ENCODE measurements around the gene ZSCAN5B.
"Not testable (repeated sequence)": the region's sequence is repeated elsewhere in the genome, so short reads cannot be mapped to it uniquely, and the experiment has no call there.

ZSCAN5B gene

DNA sequence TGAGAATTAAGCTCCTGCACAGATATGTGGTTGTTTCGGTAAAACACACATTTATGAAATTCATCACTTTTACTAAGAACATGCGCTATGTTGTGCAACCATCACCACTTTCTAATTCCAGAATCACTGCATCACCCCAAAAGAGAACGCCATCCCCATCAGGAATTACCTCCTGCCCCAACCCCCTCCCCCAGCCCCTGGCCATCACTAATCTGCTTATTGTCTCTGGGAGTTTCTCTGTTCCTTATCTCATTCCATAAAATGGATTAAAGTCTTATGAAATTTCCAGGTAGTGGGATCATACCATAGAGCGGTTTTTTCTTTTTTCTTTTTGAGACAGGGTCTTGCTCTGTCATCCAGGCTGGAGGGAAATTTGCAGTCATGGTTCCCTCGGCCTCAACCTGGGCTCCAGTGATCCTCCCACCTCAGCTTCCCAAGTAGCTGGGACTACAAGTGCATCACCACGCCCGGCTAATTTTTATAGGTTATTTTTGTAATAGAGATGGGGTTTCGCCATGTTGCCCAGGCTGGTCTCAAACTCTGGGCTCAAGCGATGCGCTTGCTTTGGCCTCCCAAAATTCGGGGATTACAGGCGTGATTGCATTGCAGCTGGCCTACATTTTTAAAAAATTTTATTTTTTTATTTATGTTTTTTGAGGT lies 3.5 kb downstream of the ZSCAN5B start:
- no peak overlapping the region for H3K4me3 ChIP-seq (ENCODE audit: low read depth, low read length)
- DNase-seq (ENCODE audit: low read depth): no peak
- TF ChIP-seq CTCF (IDR thresholded peaks at IDR 0.05; ENCODE audit: low read depth, low read length, missing control alignments): no peak

- no peak for TF ChIP-seq CTCF (IDR thresholded peaks at IDR 0.05; ENCODE audit: low read depth, low read length, missing control alignments)
These were observed 5.9 kb downstream of the ZSCAN5B start for GRCh38 chr19:56191711-56192110.

DNA sequence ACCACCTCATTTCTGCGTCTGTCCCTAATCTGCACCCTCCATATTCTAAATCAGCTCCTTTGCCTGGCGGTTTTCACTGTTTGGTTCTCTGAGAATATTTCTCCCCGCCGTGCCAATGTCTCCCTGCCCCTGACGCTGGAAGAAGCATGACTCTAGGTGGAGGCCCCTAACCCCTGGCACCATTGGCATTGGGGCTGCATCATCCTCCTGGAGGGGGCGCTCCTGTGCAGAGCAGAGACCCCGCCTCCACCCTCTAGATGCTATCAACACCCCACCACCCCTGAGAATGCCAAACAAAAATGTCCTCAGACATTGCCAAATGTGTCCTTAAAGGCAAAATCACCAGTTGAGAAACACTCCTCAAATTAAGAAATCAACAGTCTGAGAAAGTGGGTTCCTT lies 6.5 kb downstream of the ZSCAN5B start:
- DNase-seq (ENCODE audit: low read depth): no peak
- no peak for TF ChIP-seq CTCF (IDR thresholded peaks at IDR 0.05; ENCODE audit: low read depth, low read length, missing control alignments)
- H3K4me3 ChIP-seq (ENCODE audit: low read depth, low read length): no peak overlapping the region

More at GRCh38 chr19:56191711-56192110, 5.9 kb downstream of the ZSCAN5B start:
- H3K4me3 ChIP-seq (ENCODE audit: low read depth, low read length): no peak overlapping the region
- DNase-seq (ENCODE audit: low read depth): no peak

- DNase-seq (ENCODE audit: low read depth): no peak
- TF ChIP-seq CTCF (IDR thresholded peaks at IDR 0.05; ENCODE audit: low read depth, low read length, missing control alignments): peak; percentile 34
- no peak overlapping the region for H3K4me3 ChIP-seq (ENCODE audit: low read depth, low read length)
These were observed 7.8 kb downstream of the ZSCAN5B start for GRCh38 chr19:56189785-56190184.

- no peak for TF ChIP-seq CTCF (IDR thresholded peaks at IDR 0.05; ENCODE audit: low read depth, low read length, missing control alignments)
- no peak overlapping the region for H3K4me3 ChIP-seq (ENCODE audit: low read depth, low read length)
- DNase-seq (ENCODE audit: low read depth): no peak
These were observed 19.9 kb downstream of the ZSCAN5B start for GRCh38 chr19:56177564-56178243.

DNA sequence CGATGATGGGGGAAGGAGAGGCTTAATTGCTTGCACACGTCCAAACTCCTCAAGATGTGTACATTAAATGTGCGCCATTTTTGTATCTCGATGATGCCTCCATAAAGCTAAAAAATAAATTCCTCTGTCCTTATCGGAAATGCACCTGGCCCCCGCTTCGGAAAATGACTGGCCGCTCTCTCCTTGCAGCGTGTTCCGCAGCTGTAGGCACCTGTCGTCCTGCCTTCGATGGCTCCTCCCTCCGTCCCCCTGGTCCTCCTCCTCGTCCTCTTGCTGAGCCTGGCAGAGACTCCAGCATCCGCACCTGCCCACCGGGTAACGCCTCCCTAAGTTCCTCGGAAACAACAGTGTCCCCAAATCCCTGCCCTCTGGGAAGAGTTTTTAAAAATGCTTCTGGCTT lies 20.7 kb downstream of the ZSCAN5B start:
- no peak for DNase-seq (ENCODE audit: low read depth)
- H3K4me3 ChIP-seq (ENCODE audit: low read depth, low read length): no peak overlapping the region
- no peak for TF ChIP-seq CTCF (IDR thresholded peaks at IDR 0.05; ENCODE audit: low read depth, low read length, missing control alignments)

DNA sequence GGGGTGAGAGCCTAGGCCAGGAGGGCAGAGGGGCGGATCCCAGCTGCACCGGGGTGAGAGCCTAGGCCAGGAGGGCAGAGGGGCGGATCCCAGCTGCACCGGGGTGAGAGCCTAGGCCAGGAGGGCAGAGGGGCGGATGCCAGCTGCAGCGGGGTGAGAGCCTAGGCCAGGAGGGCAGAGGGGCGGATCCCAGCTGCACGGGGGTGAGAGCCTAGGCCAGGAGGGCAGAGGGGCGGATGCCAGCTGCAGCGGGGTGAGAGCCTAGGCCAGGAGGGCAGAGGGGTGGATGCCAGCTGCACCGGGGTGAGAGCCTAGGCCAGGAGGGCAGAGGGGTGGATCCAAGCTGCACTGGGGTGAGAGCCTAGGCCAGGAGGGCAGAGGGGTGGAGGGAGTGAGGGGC lies 21.3 kb downstream of the ZSCAN5B start:
- H3K4me3 ChIP-seq (ENCODE audit: low read depth, low read length); DNase-seq (ENCODE audit: low read depth): not testable (repeated sequence)

DNA sequence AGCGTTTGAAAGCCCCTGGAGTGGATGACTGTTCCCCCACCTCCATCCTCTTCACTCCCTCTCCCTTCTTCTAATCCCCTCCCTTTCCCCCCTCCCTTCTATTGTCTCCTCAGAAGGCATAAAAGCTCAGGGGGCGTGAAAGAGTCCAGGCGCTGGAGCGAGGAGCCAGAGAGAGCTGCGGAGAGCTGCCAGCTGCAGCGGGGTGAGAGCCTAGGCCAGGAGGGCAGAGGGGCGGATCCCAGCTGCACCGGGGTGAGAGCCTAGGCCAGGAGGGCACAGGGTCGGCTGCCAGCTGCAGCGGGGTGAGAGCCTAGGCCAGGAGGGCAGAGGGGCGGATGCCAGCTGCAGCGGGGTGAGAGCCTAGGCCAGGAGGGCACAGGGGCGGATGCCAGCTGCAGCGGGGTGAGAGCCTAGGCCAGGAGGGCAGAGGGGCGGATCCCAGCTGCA lies 21.7 kb downstream of the ZSCAN5B start, which contains the start of gene GALP:
Gene GALP (plus strand): TSS at position 148 of the 447 bp plus-strand sequence. CDS start 1,101 bp downstream, outside the sequence.
- not testable (repeated sequence) for DNase-seq (ENCODE audit: low read depth); H3K4me3 ChIP-seq (ENCODE audit: low read depth, low read length)
